SK-N-SH (cell line): ENCODE measurements around the gene PSD. TPM values are rescaled to one million over a fixed set of nuclear protein-coding genes. Genes with fewer than 3 reads are reported as not detected.

Experiments
- CTCF ChIA-PET: fragments of 300-600, 350-600 bp; formaldehyde crosslinking; extraction: SDS; loops from one replicate; lab custom pipeline; 2021; lab: Yijun Ruan, JAX
- POLR2A ChIA-PET: fragments of 350-600 bp; sonication (Branson Sonifier 250); formaldehyde crosslinking; extraction: SDS; loops from one replicate; lab custom pipeline; 2020; ENCODE audit warnings: antibody characterized with exemption, inconsistent platforms; lab: Yijun Ruan, JAX
- DNase-seq: peaks from one replicate; pipeline ENCODE4 v3.0.0; 2012
- H2AFZ ChIP-seq: fragments of 200-600 bp; sonication (generic); 2 replicates; pipeline ENCODE4 v1.8.1; 2016; ENCODE audit warnings: antibody characterized with exemption, mild to moderate bottlenecking, low read depth
- H3F3A ChIP-seq: fragments of 200-600 bp; sonication (generic); replicated peaks from 2 replicates; pipeline ENCODE3; 2016; ENCODE audit warnings: antibody characterized with exemption, mild to moderate bottlenecking; ENCODE audit not compliant: insufficient read depth
- H3K27ac ChIP-seq, 2 experiments: fragments of 200-500 bp in 1 of 2; fragments of 200-600 bp in 1 of 2; sonication (Bioruptor generic) in 1 of 2; sonication (generic), shearing (Covaris generic) in 1 of 2; 2 replicates each; pipeline versions ENCODE4 v1.5.1 to v1.6.1; 2014 to 2016; ENCODE audit warnings: low read depth in 2 of 2, inconsistent platforms in 1 of 2, low read length in 1 of 2, mild to moderate bottlenecking in 1 of 2, mixed read lengths in 1 of 2
- H3K27me3 ChIP-seq: fragments of 200-600 bp; sonication (generic), shearing (Covaris generic); 2 replicates; pipeline ENCODE4 v1.6.1; 2016; ENCODE audit warnings: mixed run types; ENCODE audit not compliant: insufficient read depth
- H3K36me3 ChIP-seq, 2 experiments: fragments of 200-500 bp in 1 of 2; fragments of 200-600 bp in 1 of 2; sonication (Bioruptor generic) in 1 of 2; sonication (generic) in 1 of 2; replicated peaks in 1 of 2; 2 replicates each; pipeline versions ENCODE3 to v1.5.1; 2014 to 2016; ENCODE audit warnings: low read length in 1 of 2, mild to moderate bottlenecking in 1 of 2; ENCODE audit not compliant: insufficient read depth in 2 of 2, control insufficient read depth in 1 of 2
- H3K4me1 ChIP-seq, 2 experiments: fragments of 200-500 bp in 1 of 2; fragments of 200-600 bp in 1 of 2; sonication (Bioruptor generic) in 1 of 2; sonication (generic), shearing (Covaris generic) in 1 of 2; 2 replicates each; pipeline versions ENCODE4 v1.5.1 to v1.6.1; 2014 to 2016; ENCODE audit warnings: low read depth in 1 of 2, low read length in 1 of 2, mixed run types in 1 of 2; ENCODE audit not compliant: insufficient read depth in 2 of 2, control insufficient read depth in 1 of 2
- H3K4me2 ChIP-seq: fragments of 200-600 bp; sonication (generic), shearing (Covaris generic); 2 replicates; pipeline ENCODE4 v1.6.1; 2017; ENCODE audit warnings: mixed run types
- H3K4me3 ChIP-seq, 2 experiments: fragments of 200-500 bp in 1 of 2; fragments of 200-600 bp in 1 of 2; sonication (Bioruptor generic) in 1 of 2; sonication (generic), shearing (Covaris generic) in 1 of 2; 2 replicates each; pipeline versions ENCODE4 v1.5.1 to v1.8.1; 2014 to 2016; ENCODE audit warnings: low read depth in 2 of 2, inconsistent platforms in 1 of 2, low read length in 1 of 2, mild to moderate bottlenecking in 1 of 2, mixed read lengths in 1 of 2, moderate library complexity in 1 of 2
- H3K79me2 ChIP-seq: fragments of 200-600 bp; sonication (generic); 2 replicates; pipeline ENCODE4 v1.8.1; 2017; ENCODE audit warnings: mild to moderate bottlenecking; ENCODE audit not compliant: insufficient read depth
- H3K9ac ChIP-seq: fragments of 200-600 bp; sonication (generic); 2 replicates; pipeline ENCODE4 v1.6.1; 2017; ENCODE audit warnings: mixed run types
- H3K9me2 ChIP-seq: fragments of 200-600 bp; sonication (generic); 2 replicates; pipeline ENCODE4 v1.6.1; 2017; ENCODE audit warnings: mixed run types
- H3K9me3 ChIP-seq: fragments of 200-600 bp; sonication (generic); 2 replicates; pipeline ENCODE4 v1.6.1; 2017; ENCODE audit warnings: mixed run types, mild to moderate bottlenecking, moderate library complexity
- H4K20me1 ChIP-seq: fragments of 200-600 bp; sonication (generic); 2 replicates; pipeline ENCODE4 v1.6.1; 2017; ENCODE audit warnings: mild to moderate bottlenecking, mixed run types; ENCODE audit not compliant: insufficient read depth
- CHD2 ChIP-seq: fragments of 150-350 bp; IDR thresholded peaks from 2 replicates; pipeline ENCODE4 v1.6.1; 2018; ENCODE audit warnings: low read length; ENCODE audit not compliant: partially characterized antibody
- FOXM1 ChIP-seq: IDR thresholded peaks from 2 replicates; pipeline ENCODE4 v1.4.0; 2012; ENCODE audit warnings: low read depth, mild to moderate bottlenecking
- GATA2 ChIP-seq: sonication (generic); formaldehyde crosslinking; IDR thresholded peaks from 2 replicates; pipeline ENCODE4 v1.5.0; 2020; ENCODE audit warnings: mild to moderate bottlenecking, missing genetic modification reagents
- JUND ChIP-seq: IDR thresholded peaks from 2 replicates; pipeline ENCODE4 v1.4.0; 2012
- MAX ChIP-seq: IDR thresholded peaks from 2 replicates; pipeline ENCODE4 v1.4.0; 2012; ENCODE audit warnings: low read depth
- MEF2A ChIP-seq: IDR thresholded peaks from 2 replicates; pipeline ENCODE4 v1.4.0; 2012; ENCODE audit warnings: low read depth, borderline replicate concordance
- NFIC ChIP-seq: IDR thresholded peaks from 2 replicates; pipeline ENCODE4 v1.4.0; 2012; ENCODE audit warnings: borderline replicate concordance
- NRF1 ChIP-seq: IDR thresholded peaks from 2 replicates; pipeline ENCODE4 v1.6.1; 2012; ENCODE audit warnings: low read depth, mild to moderate bottlenecking, low read length
- PBX3 ChIP-seq: IDR thresholded peaks from 2 replicates; pipeline ENCODE4; 2012
- RAD21 ChIP-seq: IDR thresholded peaks from 2 replicates; pipeline ENCODE4 v1.6.1; 2012; ENCODE audit warnings: mild to moderate bottlenecking, low read length
- RCOR1 ChIP-seq: fragments of 150-350 bp; IDR thresholded peaks from 2 replicates; pipeline ENCODE4 v1.6.1; 2017; ENCODE audit warnings: antibody characterized with exemption, low read length
- RFX5 ChIP-seq: IDR thresholded peaks from 2 replicates; pipeline ENCODE4 v1.6.1; 2012; ENCODE audit warnings: mild to moderate bottlenecking, improper control_type of control experiment, low read length
- RXRA ChIP-seq: IDR thresholded peaks from 2 replicates; pipeline ENCODE4 v1.4.0; 2012; ENCODE audit warnings: low read depth, mild to moderate bottlenecking, borderline replicate concordance
- TCF12 ChIP-seq: IDR thresholded peaks from 2 replicates; pipeline ENCODE4 v1.4.0; 2012
- YY1 ChIP-seq: IDR thresholded peaks from 2 replicates; pipeline ENCODE4 v1.4.0; 2012; ENCODE audit warnings: low read depth, mild to moderate bottlenecking
- WGBS: methylation state at CpG from one replicate; pipeline ENCODE4 v1.1.6; 2017; ENCODE audit warnings: low lambda C conversion rate; 5-methylcytosine and 5-hydroxymethylcytosine counted together
- polyA plus RNA-seq, 3 experiments: library from polyadenylated mRNA; depleted of rRNA; stranded (reverse); fragments of >200 nt; gene quantifications; 2 replicates each; pipeline ENCODE4 v1.2.3, GENCODE V29; 2012

PSD gene
- polyA plus RNA-seq, 1 of the 3 experiments (the other 2 are of a cell fraction): 0.97 TPM

GRCh38 chr10:102424916-102425315 is 6.3 kb upstream of the PSD start:
- Histone ChIP-seq H3K79me2 (no peaks in the 10 kb centered on the region), H3K4me2 (no peak overlapping the region), H3K9ac (no peak overlapping the region), H3K4me3 (no peak overlapping the region), H4K20me1 (no peaks in the 10 kb centered on the region), H3K27me3 (no peaks in the 10 kb centered on the region), H3F3A (peaks cover 17% of the 10 kb centered on the region), H3K27ac (no peak overlapping the region), H3K4me1 (peaks cover 0 to 19% of the 10 kb centered on the region in 2 experiments; a peak in 2 of 4 replicates), H3K36me3 (peaks cover 0 to 21% of the 10 kb centered on the region in 2 experiments), H3K9me2 (no peaks in the 10 kb centered on the region), H3K9me3 (no peaks in the 10 kb centered on the region), H2AFZ (no peak overlapping the region)
- 96% methylated on average over 4 of the region's 6 CpGs for WGBS
- TF ChIP-seq NFIC: no peak
- no peak for TF ChIP-seq MAX
- TF ChIP-seq TCF12: no peak
- TF ChIP-seq FOXM1: no peak
- TF ChIP-seq NRF1: no peak
- TF ChIP-seq PBX3: no peak
- CTCF ChIA-PET: interaction anchor here (1.1 to 18.3 kb wide), 6 partner anchors 25 to 194 kb away, joined by 3 to 359 read pairs (median 21); partner anchors contain the start of gene NFKB2
- POLR2A ChIA-PET: no interaction called here
- no peak for DNase-seq

- H3F3A ChIP-seq: peaks cover 19% of the 10 kb centered on the region
- H3K27me3 ChIP-seq: no peaks in the 10 kb centered on the region
- no peaks in the 10 kb centered on the region for H3K9me3 ChIP-seq
- H3K4me3 ChIP-seq: no peak overlapping the region
- ChIA-PET POLR2A (interaction anchor here (1.1 to 3.3 kb wide), 4 partner anchors 8 to 30 kb away, joined by 4 to 11 read pairs (median 5); partner anchors contain the start of genes CUEDC2 and NFKB2), CTCF (interaction anchor here (0.9 to 18.3 kb wide), 12 partner anchors 8 to 197 kb away, joined by 3 to 359 read pairs (median 21); partner anchors contain the start of genes CUEDC2, ELOVL3 and NFKB2)
- WGBS: 83% methylated on average over 7 of the region's 9 CpGs
- H3K79me2 ChIP-seq: no peaks in the 10 kb centered on the region
- H3K36me3 ChIP-seq: peaks cover 0 to 21% of the 10 kb centered on the region in 2 experiments
- H3K9ac ChIP-seq: no peak overlapping the region
- no peak overlapping the region for H2AFZ ChIP-seq
- DNase-seq: no peak
- H4K20me1 ChIP-seq: no peaks in the 10 kb centered on the region
- no peak overlapping the region for H3K4me2 ChIP-seq
- H3K4me1 ChIP-seq: peaks cover 0 to 24% of the 10 kb centered on the region in 2 experiments; a peak in 2 of 4 replicates
- no peaks in the 10 kb centered on the region for H3K9me2 ChIP-seq
- no peak overlapping the region for H3K27ac ChIP-seq
- TF ChIP-seq RXRA (no peak), RAD21 (no peak), FOXM1 (no peak), RFX5 (no peak), MEF2A (no peak), CHD2 (no peak), JUND (no peak), MAX (no peak), RCOR1 (no peak), GATA2 (no peak), YY1 (no peak)
Observed at GRCh38 chr10:102424145-102424544, 5.6 kb upstream of the PSD start.
